HG03135 (cell line): ENCODE results near the gene GUCA1A.

Experiments
- ATAC-seq: cut with Tn5 transposase; IDR thresholded peaks from one replicate; pipeline ENCODE4 v1.9.1; 2021; ENCODE audit warnings: mild to moderate bottlenecking, moderate library complexity; ENCODE audit not compliant: unreplicated experiment

GUCA1A gene

GRCh38 chr6:42173101-42173500, at the start of gene GUCA1A:
Gene GUCA1A (plus strand): TSS chr6:42173364. CDS start chr6:42173614, 250 bp downstream.
- ATAC-seq, result no peak

- no peak for ATAC-seq
These were observed 49.6 kb upstream of the GUCA1A start for GRCh38 chr6:42123379-42124103.

- no peak for ATAC-seq
These were observed 48.8 kb upstream of the GUCA1A start for GRCh38 chr6:42124223-42124836.

DNA sequence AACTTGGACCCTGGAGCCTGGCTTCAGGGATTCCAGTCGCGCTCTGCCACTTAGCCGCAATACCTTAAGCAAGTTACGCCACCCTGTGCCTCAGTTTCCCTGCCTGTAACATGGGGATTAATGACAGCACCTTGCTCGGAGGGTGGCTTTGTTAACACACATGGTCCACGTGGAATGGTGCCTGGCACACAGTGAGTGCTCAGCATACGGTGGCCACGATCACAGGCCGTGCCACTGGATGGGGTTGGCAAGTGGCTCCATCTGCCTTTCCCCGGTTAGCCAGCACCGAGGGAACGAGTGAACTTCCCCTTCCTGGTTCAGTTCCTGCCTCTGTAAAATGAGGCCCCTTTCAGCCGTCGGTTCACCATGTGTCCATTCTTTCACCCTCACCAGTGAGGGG, 47.9 kb upstream of the GUCA1A start:
- ATAC-seq, result no peak

DNA sequence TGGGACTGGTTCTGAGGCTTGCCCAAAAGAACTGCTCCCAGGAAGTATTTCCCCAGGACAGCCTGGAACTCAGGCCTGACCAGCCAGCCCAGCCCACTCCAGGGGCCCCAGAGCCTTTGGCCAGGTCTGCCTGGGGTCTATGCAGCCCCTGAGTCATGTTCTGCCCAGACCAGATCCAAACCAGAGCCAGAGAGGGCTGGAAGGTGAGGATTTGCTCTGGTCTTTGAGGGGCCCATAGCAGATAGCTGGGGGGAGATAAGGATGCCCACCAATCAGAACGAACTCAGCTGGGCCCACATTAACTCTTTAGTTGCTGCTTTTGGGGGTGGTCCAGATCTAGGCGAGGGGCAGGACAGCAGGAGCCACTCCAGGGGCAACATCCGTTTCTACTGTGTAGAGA, 47.5 kb upstream of the GUCA1A start:
- no peak for ATAC-seq

- no peak for ATAC-seq
These were observed 44.5 kb upstream of the GUCA1A start for GRCh38 chr6:42128460-42129359.

DNA sequence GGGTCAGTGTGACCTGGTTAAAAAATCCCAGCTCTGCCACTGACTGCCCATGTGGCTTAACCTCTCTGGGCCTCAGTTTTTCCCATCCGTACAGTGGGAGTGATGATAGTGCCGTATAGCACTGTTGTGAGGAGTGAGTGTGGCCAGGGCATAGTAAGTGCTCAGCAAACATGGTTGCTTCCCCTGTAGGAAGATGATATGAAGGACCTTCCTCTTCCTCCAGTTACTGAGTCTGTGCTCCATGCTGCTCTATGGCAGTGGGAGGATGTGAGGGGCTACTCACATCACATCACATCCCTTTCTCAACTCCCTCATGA, 43.8 kb upstream of the GUCA1A start:
- no peak for ATAC-seq

DNA sequence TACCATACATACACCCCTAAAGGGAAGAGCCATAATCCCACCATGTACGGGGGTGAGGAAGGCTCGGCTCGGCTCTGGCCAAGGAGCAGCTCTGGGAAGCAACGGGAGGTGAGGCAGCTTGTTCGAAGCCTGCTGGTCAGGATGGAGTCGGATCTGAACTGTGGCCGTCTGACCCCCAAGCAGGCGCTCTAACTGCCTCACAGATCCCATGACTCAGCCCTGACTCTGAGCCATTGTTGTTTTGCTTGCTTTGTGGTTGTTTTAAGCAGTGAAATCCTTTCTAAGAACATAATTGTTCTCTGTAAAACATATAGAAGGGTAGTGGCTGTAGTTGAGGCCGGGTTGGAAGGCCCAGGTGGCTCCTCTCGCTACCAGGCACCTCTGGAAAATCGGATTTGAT, 41.6 kb upstream of the GUCA1A start:
- ATAC-seq, result no peak

DNA sequence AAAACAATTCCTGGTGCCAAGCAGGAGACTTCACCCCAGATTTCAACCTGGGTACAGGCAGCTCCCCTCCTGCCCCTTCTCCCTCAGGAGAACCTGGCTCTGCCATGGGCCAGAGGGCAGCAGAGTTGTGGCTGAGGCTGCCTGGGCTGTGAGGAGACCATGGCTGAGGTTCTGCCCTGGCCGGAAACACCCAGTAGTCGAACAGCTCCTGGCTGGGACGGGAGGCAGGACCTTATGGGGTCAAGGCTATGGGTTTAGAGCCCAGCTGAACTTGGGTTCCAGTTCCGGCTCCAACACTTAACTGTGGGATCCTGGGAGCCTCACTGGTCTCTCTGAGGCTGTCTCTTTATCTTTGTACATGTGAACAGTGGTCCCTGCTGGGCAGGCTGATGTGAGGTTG, 39.2 kb upstream of the GUCA1A start:
- no peak for ATAC-seq

DNA sequence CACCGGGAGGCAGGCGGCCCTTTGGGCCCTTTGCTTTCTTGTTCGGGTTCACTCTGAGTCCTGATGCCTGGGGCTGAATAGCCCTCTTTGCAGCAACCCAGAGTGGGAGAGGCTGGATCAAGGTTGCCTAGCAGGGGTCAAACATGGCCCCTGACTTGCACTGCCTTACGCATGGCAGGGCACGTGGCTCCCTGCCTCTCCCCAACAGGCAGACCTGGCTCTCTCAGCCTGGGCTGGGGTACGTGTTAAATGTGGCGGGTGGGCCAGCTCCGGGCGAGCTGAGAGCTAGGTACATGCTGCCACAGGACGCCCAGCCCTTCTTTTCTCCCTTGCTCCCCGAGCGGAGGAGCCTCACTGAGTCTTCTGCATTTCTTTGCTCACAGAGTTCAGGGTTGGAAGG, 38.0 kb upstream of the GUCA1A start:
- ATAC-seq, result no peak

DNA sequence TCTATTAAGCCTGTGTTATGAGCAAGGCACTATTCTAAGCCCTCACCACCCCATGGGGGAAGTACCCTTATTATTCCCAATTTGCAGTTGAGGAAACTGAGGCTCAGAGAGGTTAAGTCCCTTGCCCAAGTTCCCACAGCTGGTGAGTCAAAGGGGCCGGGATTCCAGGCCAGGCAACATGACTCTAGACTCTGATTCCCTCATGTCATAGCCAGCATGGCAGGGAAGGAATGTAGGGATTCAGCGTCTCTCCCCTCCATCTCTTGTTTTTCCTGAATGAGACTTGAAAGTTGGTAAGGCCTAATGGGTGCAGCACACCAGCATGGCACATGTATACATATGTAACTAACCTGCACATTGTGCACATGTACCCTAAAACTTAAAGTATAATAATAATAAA, 37.4 kb upstream of the GUCA1A start:
- no peak for ATAC-seq

DNA sequence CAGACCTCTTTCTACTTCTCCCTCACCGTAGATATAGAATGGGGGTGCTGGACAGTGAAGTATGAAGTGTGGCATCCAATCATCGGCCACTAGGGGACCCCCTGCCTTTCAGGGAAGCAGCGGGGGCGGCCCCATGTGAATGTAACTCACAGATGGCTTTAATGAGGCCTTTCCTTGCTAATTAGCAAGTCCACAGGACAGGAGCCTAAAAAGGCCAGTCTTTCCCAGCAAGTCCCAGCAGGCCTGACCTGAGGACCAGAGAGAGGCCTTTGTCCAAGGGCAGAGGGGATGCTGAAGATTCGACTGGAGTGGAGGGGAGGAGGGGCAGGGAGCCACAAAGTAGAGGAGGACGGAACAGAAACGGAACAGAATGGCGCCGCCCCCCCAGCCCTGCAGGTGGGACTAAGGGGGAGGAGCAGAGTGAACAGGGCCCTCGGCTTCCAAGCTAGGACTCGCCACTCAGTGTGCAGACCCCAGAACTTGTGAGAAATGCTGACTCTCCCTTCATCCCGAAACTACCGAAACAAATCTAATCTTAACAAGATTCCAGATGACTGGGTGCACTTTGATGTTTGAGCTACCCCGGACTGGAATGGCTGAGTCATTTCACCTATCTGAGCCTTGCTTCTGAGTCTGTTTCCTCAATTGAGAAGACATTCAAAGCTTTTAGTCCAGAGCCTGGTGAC, 36.5 kb upstream of the GUCA1A start:
- no peak for ATAC-seq

- ATAC-seq, result no peak
These were observed 35.9 kb upstream of the GUCA1A start for GRCh38 chr6:42137194-42137753.

DNA sequence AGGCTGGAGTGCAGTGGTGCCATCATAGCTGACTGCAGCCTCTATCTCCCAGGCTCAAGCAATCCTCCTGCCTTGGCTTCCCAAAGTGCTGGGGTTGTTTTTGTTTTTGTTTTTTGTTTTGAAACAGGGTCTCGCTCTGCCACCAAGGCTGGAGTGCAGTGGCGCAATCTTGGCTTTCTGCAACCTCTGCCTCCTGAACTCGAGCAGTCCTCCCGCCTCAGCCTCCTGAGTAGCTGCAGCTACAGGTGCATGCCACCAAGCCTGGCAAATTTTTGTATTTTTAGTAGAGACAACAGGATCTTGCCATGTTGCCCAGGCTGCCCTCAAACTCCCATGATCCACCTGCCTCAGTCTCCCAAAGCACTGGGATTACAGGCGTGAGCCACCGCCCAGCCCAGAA, 35.0 kb upstream of the GUCA1A start:
- ATAC-seq, result no peak

GRCh38 chr6:42138630-42139619, 34.2 kb upstream of the GUCA1A start:
- no peak for ATAC-seq

GRCh38 chr6:42140032-42140431, 33.1 kb upstream of the GUCA1A start:
- no peak for ATAC-seq

- no peak for ATAC-seq
These were observed 32.2 kb upstream of the GUCA1A start for GRCh38 chr6:42140756-42141602.

DNA sequence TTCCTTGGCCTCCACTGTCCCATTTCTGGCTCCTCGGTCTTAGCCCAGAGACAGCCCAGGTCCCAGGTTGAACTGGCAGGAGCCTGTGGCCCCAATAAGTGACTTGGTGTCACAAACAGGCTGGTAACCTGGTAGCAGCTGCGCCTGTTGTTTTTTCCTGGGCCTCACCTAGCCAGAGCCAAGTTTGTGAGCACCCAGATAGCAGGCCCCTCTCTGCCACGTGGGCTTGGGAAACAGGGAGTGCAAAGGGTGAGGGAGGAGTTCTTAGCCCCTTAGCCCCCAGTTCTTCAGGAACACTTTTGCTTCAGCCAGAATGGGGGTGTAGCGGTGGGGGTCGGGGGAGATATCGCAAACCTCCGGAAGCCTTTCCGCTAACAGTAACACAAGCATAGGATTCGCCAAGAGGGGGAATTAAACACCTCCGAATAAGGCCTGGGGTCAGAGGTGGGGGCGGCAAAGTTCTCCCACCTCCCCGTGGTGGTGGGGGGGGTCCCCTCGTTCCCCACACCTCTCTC, 31.5 kb upstream of the GUCA1A start:
- ATAC-seq, result no peak
